Activated naive CD4-positive, alpha-beta T cell treated with anti-CD3 and anti-CD28 coated beads, Interleukin-2, amount 10 ng/mL, durations not matched to agents 5 hours and 36 hours (primary cell): ENCODE data around the gene HPGDS. TPM values are rescaled to one million over a fixed set of nuclear protein-coding genes. Genes with fewer than 3 reads are reported as not detected.

Experiments
- total RNA-seq, 2 experiments: library from RNA; stranded (reverse); gene quantifications; one replicate each; pipeline ENCODE4 v1.2.3, GENCODE V29; 2021

HPGDS gene
- under 1 TPM; 0.24 to 0.45 TPM for total RNA-seq

DNA sequence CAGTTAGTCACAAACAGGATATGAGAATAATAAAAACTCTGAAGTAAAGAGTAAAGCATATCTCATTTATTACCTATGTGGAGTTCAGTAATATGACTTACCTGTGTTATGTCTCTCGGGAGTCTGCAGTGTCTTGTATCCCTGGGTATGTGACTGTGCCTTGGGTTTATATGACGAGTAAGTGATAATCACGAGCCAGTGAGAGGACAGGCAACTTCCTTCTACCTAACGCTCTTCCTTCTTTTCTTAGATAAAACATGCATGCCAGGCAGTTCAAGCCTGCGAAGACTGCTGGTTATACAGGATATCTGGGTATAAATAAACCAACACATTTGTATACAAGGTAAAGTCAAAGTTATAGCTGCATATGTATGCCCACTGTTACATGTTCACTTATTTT lies at the start of gene HPGDS:
HPGDS (minus strand) TSS at position 143 of the 400 bp plus-strand sequence. CDS start 8,207 bp downstream, outside the sequence.

Other genes starting within 250 kb of the HPGDS start
- gene SMARCAD1, start 135.0 kb downstream of the HPGDS start, total RNA-seq: 10 to 100 TPM; 31.6 to 32.4 TPM
- gene PDLIM5, start 109.1 kb upstream of the HPGDS start, total RNA-seq: 10 to 100 TPM; 14.9 to 15.0 TPM